Left ventricle myocardium inferior (tissue), 1 donor: ENCODE data around the gene CLEC16A. TPM values are rescaled to one million over a fixed set of nuclear protein-coding genes. Genes with fewer than 3 reads are reported as not detected.

Experiments used
- DNase-seq: peaks from one replicate; pipeline ENCODE4 v3.0.0-alpha.2; 2020
- H3K27ac ChIP-seq: fragments of 200-600 bp; replicated peaks from 2 replicates; pipeline ENCODE4 v1.8.0; 2021
- H3K27me3 ChIP-seq: fragments of 200-600 bp; 2 replicates; pipeline ENCODE4 v1.8.0; 2021; ENCODE audit warnings: low read depth
- H3K36me3 ChIP-seq: fragments of 200-600 bp; 2 replicates; pipeline ENCODE4 v1.8.0; 2021
- H3K4me1 ChIP-seq: fragments of 200-600 bp; 2 replicates; pipeline ENCODE4 v1.8.0; 2021
- H3K4me3 ChIP-seq: fragments of 200-600 bp; 2 replicates; pipeline ENCODE4 v1.8.0; 2021; ENCODE audit warnings: mild to moderate bottlenecking, moderate library complexity
- H3K9me3 ChIP-seq: fragments of 200-600 bp; replicated peaks from 2 replicates; pipeline ENCODE4 v1.8.0; 2021
- intact Hi-C: fragments of 100-400 bp; cut with micrococcal nuclease; formaldehyde crosslinking; loops from one replicate; pipeline ENCODE4 v1.11.0; 2022
- total RNA-seq: library from RNA; stranded (reverse); fragmentation: NEBNext Ultra II Directional; extraction: Animal tissue kit (Norgen Biotek cat#: 25700); gene quantifications from one replicate; pipeline ENCODE4 v1.2.1, GENCODE V29; 2021
- TF ChIP-seq, protein P1 (sequence below): fragments of 200-600 bp; IDR thresholded peaks from 2 replicates; pipeline ENCODE4 v1.8.0; 2021; ENCODE audit warnings: antibody characterized with exemption, mild to moderate bottlenecking, borderline replicate concordance
- donor health status: DM: no; HTN: yes; CAD: no; lungs with severe emphysema.

CLEC16A gene
- total RNA-seq, 1 donor from 2014 or later = 24.6 TPM

DNA sequence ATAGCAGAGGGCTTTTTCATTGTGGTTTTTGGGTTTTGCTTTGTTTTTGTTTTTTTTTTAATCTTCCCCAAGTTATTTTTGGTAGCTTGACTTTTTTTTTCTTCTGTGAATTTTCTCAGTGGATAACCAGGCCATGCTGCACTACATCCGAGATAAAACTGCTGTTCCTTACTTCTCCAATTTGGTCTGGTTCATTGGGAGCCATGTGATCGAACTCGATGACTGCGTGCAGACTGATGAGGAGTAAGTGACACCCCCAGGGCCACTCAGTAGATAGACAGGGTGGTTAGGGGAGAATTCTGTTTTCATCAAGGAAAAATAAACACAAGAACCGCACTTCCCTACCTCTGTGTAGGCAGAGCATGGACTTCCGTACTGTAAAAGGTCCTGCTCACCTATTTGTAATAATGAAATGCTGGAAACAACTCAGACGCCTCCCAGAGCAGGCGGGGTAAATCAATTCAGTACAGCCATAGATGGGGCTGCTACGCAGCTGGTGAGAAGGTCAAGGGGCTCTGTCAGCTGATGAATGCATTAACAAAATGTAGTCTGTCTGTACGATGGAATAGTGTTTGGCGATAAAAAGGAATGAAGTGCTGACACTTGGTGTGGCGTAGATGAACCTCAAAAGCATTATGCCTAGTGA, 28.6 kb downstream of the CLEC16A start:
- intact Hi-C loops = loop anchor here (5.0 to 10.0 kb wide), 2 partner anchors 284 to 382 kb away; partner anchors contain the start of gene SOCS1
- Histone ChIP-seq H3K9me3 (no peaks in the 10 kb centered on the region), H3K4me1 (peaks cover 22% of the 10 kb centered on the region), H3K27me3 (no peaks in the 10 kb centered on the region), H3K36me3 (peaks cover 61% of the 10 kb centered on the region), H3K27ac (no peak overlapping the region), H3K4me3 (no peak overlapping the region)
- TF ChIP-seq, protein P1, sequence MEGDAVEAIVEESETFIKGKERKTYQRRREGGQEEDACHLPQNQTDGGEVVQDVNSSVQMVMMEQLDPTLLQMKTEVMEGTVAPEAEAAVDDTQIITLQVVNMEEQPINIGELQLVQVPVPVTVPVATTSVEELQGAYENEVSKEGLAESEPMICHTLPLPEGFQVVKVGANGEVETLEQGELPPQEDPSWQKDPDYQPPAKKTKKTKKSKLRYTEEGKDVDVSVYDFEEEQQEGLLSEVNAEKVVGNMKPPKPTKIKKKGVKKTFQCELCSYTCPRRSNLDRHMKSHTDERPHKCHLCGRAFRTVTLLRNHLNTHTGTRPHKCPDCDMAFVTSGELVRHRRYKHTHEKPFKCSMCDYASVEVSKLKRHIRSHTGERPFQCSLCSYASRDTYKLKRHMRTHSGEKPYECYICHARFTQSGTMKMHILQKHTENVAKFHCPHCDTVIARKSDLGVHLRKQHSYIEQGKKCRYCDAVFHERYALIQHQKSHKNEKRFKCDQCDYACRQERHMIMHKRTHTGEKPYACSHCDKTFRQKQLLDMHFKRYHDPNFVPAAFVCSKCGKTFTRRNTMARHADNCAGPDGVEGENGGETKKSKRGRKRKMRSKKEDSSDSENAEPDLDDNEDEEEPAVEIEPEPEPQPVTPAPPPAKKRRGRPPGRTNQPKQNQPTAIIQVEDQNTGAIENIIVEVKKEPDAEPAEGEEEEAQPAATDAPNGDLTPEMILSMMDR = no peak
- DNase-seq = no peak

DNA sequence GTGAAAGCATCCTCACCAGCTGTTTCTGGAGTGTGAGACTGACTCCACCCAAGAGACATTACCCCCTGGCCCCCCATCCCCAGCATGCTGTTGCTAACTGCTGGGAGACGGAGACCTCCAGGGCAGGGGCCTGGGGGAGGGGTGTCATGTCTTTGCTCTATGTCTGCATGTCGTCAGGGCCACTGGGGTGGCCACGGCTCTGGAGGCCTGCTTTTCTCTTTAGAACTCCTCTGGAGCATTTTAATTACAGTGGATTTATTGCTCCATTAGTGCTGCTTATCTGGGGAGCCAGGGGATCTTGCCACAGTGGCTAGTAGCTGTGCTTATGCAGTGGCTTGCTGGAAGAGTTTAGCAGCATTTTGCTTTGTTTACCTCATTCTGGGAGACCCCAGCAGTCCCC, 32.3 kb downstream of the CLEC16A start:
- Histone ChIP-seq H3K27ac (no peak overlapping the region), H3K27me3 (no peaks in the 10 kb centered on the region), H3K36me3 (peaks cover 69% of the 10 kb centered on the region), H3K4me3 (no peak overlapping the region), H3K9me3 (no peaks in the 10 kb centered on the region), H3K4me1 (peaks cover 10% of the 10 kb centered on the region)
- TF ChIP-seq, protein P1 = no peak
- no peak for DNase-seq
- intact Hi-C loops = loop anchor here (10.0 kb wide), 1 partner anchor 378 kb away; no protein-coding TSS in a partner anchor

DNA sequence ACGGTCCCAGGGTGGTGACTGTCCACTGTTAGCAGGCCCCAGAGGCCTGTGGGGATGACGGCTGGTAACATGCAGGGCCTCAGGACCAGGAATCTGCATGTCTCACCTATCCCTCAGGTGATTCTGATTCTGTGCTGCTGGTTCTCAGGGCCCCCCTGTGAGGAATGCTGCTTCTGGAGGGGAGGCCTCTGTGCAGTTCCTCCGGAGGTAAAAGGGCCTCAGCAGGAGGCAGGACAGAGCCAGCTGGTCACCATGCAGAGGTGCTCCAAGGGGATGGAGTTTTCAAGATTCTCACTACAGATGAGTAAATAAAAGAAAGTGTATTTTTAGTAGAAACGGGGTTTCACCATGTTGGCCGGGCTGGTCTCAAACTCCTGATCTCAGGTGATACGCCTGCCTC, 33.8 kb downstream of the CLEC16A start:
- intact Hi-C loops = loop anchor here (10.0 kb wide), 1 partner anchor 377 kb away; no protein-coding TSS in a partner anchor
- peaks cover 67% of the 10 kb centered on the region for H3K36me3 ChIP-seq
- TF ChIP-seq, protein P1 = no peak
- H3K4me1 ChIP-seq = peaks cover 14% of the 10 kb centered on the region
- no peak overlapping the region for H3K27ac ChIP-seq
- H3K9me3 ChIP-seq = no peaks in the 10 kb centered on the region
- no peak for DNase-seq
- no peaks in the 10 kb centered on the region for H3K27me3 ChIP-seq
- no peak overlapping the region for H3K4me3 ChIP-seq

DNA sequence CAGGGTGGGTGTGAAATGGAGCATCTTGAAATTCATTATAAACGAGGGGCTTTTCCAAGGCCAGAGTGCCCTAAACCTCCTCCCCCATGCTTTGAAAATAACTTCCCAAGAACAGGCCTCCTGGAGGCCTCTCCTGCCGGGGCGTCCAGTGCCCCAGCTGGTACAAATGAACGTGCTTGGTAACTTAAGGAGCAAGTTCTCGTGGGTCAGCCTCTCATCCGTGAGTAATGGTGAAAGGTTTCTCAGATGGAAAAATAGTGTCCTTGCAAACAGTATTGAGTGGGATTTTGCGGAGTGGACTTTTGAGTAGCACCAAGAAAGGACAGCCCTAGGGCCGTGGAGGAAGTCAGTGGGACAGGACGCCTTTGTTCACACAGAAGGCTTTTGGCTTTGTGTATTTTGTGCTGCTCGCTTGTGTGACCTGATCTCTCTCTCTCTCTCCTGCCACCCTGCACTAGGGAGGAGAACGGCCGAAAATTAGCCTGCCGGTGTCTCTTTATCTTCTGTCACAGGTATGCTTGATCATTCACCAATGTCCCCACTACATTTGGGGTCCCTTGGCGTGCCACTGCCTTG, 34.6 kb downstream of the CLEC16A start:
- Histone ChIP-seq H3K9me3 (no peaks in the 10 kb centered on the region), H3K4me3 (no peak overlapping the region), H3K27me3 (no peaks in the 10 kb centered on the region), H3K27ac (peak overlapping the region; percentile 62), H3K36me3 (peaks cover 74% of the 10 kb centered on the region), H3K4me1 (peaks cover 14% of the 10 kb centered on the region)
- no peak for DNase-seq
- TF ChIP-seq, protein P1 = no peak
- intact Hi-C loops = loop anchor here (10.0 kb wide), 1 partner anchor 376 kb away; no protein-coding TSS in a partner anchor

DNA sequence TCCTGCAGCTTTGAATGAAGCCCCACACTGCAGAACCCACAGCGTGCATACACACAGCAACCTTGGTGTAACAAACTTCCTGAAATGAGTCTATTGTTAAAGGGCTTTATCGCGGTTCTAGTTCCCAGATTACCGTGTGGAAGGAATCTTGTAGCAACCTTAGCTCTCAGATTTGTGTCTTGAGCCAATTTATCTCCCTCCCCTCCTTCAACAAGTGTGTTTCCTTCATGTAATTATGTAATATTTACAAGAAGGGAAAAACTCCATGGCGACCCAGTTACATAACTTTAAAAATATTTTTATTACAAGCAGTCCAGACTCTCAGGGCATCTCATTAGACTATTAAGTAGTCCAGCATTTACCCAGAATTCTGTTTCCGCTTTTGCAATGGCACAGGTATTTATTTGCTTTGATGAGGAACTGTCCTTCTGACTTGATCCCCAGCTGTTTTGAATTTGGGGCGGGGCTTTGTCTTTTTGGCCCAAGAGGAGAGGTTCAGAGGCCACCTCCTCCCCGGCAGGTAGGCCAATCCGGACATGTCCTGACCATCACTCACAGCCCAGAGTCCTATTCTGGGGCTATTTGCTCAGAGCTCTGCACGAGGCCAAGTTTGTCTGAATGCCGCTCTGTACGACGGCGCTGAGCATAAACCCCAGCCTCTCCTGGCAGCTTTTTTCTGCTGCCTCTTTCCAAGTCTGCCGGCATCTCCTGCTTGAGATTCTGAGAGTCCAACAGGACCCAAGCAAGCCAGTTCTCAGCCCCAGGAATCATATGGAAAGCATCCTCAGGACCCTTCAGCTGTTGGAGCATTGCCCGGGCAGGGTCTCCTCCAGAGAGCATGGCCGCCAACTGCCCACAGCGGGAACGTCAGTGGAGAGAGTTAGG, 35.6 kb downstream of the CLEC16A start:
- Histone ChIP-seq H3K27ac (peak overlapping the region; percentile 62), H3K4me1 (peaks cover 14% of the 10 kb centered on the region), H3K4me3 (no peak overlapping the region), H3K36me3 (peaks cover 67% of the 10 kb centered on the region), H3K9me3 (no peaks in the 10 kb centered on the region), H3K27me3 (no peaks in the 10 kb centered on the region)
- TF ChIP-seq, protein P1 = no peak
- intact Hi-C loops = loop anchor here (10.0 kb wide), 1 partner anchor 375 kb away; no protein-coding TSS in a partner anchor
- DNase-seq = no peak
